Astrocyte (in vitro differentiated cells and primary cell): ENCODE measurements around the gene SOX30.

Source experiments
- EZH2 ChIP-seq: IDR thresholded peaks from 2 replicates; pipeline ENCODE4 v1.6.1; 2012; ENCODE audit warnings: mild to moderate bottlenecking, low read length, inconsistent platforms; ENCODE audit not compliant: insufficient read depth
- TF ChIP-seq, protein P1 (sequence below): IDR thresholded peaks from 2 replicates; pipeline ENCODE4 v1.5.1; 2011; ENCODE audit warnings: low read depth, mild to moderate bottlenecking, inconsistent platforms, low read length, moderate library complexity; ENCODE audit not compliant: insufficient read depth

DNA sequence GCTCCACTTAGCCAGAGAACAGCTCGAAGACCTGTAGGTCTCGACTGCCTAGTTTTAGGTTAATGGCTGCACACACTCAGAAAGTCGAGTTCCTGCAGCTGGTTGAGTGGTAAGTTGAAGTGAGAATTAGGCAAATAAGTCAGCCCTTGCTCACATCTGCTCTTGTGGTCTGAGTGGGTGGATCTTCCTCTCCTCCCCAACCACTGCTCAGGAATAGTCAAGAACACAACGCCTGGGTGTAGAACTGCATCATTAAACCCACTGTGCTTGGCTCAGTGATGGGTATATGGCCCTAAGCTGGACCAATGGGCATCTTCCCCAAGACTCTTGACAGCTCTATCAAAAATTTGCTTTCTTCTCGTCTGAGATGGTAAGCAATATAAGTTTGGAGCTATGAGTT is 55.8 kb downstream of the SOX30 start:
- TF ChIP-seq, protein P1, sequence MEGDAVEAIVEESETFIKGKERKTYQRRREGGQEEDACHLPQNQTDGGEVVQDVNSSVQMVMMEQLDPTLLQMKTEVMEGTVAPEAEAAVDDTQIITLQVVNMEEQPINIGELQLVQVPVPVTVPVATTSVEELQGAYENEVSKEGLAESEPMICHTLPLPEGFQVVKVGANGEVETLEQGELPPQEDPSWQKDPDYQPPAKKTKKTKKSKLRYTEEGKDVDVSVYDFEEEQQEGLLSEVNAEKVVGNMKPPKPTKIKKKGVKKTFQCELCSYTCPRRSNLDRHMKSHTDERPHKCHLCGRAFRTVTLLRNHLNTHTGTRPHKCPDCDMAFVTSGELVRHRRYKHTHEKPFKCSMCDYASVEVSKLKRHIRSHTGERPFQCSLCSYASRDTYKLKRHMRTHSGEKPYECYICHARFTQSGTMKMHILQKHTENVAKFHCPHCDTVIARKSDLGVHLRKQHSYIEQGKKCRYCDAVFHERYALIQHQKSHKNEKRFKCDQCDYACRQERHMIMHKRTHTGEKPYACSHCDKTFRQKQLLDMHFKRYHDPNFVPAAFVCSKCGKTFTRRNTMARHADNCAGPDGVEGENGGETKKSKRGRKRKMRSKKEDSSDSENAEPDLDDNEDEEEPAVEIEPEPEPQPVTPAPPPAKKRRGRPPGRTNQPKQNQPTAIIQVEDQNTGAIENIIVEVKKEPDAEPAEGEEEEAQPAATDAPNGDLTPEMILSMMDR = no peak
- TF ChIP-seq EZH2 = no peak
